ENCODE data around the gene CDH22. TPM values are rescaled to one million over a fixed set of nuclear protein-coding genes. Genes with fewer than 3 reads are reported as not detected.

CDH22 gene
- total and polyA plus RNA-seq, 9 of the 15 experiments (the other 6 are each of a cell fraction or from before 2014, with no cell fraction given), result 0.07 to 0.08 TPM; not detected in 7

GRCh38 chr20:46312075-46312944 is 4.0 kb upstream of the CDH22 start (continued):
- no peak for TF ChIP-seq RBM39 (optimal IDR thresholded peaks at IDR 0.05; ENCODE audit: low read depth, low read length)
- no peak for TF ChIP-seq FOXK2 (conservative IDR thresholded peaks at IDR 0.05 in 1 of 2, IDR thresholded peaks at IDR 0.05 in 1 of 2; ENCODE audit: low read depth in 2 of 2)
- TF ChIP-seq ZBED1 (IDR thresholded peaks at IDR 0.05), result no peak
- TF ChIP-seq GABPB1 (CRISPR knock-in tag; IDR thresholded peaks at IDR 0.05), result no peak
- TF ChIP-seq ZNF175 (CRISPR knock-in tag; IDR thresholded peaks at IDR 0.05; ENCODE audit: low read depth), result no peak
- TF ChIP-seq ZNF146 (CRISPR knock-in tag; IDR thresholded peaks at IDR 0.05; ENCODE audit: unreplicated experiment), result no peak
- TF ChIP-seq ZNF583 (CRISPR knock-in tag; IDR thresholded peaks at IDR 0.05), result no peak
- no peak for TF ChIP-seq GATAD2A (IDR thresholded peaks at IDR 0.05)
- TF ChIP-seq PCBP2 (IDR thresholded peaks at IDR 0.05; ENCODE audit: low read depth, low read length, poor library complexity, severe bottlenecking), result no peak
- TF ChIP-seq SMC3 (conservative IDR thresholded peaks at IDR 0.05; ENCODE audit: insufficient read depth, low read depth, low read length), result no peak
- no peak for TF ChIP-seq MAFF (IDR thresholded peaks at IDR 0.05; ENCODE audit: low read length)
- peak; percentile 40; the same call in 1 of the 2 replicates for TF ChIP-seq ZBTB5 (IDR thresholded peaks at IDR 0.05)
- peak; percentile 44; the same call in 1 of the 2 replicates for TF ChIP-seq SMARCA4 (IDR thresholded peaks at IDR 0.05)
- TF ChIP-seq SRF (CRISPR knock-in tag; IDR thresholded peaks at IDR 0.05), result no peak
- no peak for TF ChIP-seq RBM15 (IDR thresholded peaks at IDR 0.05; ENCODE audit: insufficient read depth, low read length)
- no peak for TF ChIP-seq RBBP5 (IDR thresholded peaks at IDR 0.05; ENCODE audit: borderline replicate concordance, insufficient read depth, low read length, poor library complexity, severe bottlenecking)
- TF ChIP-seq CHCHD3 (CRISPR knock-in tag; IDR thresholded peaks at IDR 0.05), result no peak
- no peak for TF ChIP-seq NCOA6 (IDR thresholded peaks at IDR 0.05)
- no peak for TF ChIP-seq BMI1 (IDR thresholded peaks at IDR 0.05; ENCODE audit: low read length)
- TF ChIP-seq ARID3A (IDR thresholded peaks at IDR 0.05; ENCODE audit: borderline replicate concordance, low read depth, low read length), result no peak
- no peak for TF ChIP-seq THRAP3 (IDR thresholded peaks at IDR 0.05; ENCODE audit: borderline replicate concordance)
- TF ChIP-seq SAFB (IDR thresholded peaks at IDR 0.05; ENCODE audit: borderline replicate concordance, low read depth, low read length), result no peak
- no peak for TF ChIP-seq XRCC5 (IDR thresholded peaks at IDR 0.05; ENCODE audit: low read depth, low read length)
- TF ChIP-seq NONO (IDR thresholded peaks at IDR 0.05; ENCODE audit: low read depth in 2 of 2, low read length in 1 of 2), result no peak
- TF ChIP-seq NFYB (IDR thresholded peaks at IDR 0.05; ENCODE audit: extremely low read depth, insufficient read length), result no peak
- no peak for TF ChIP-seq HNRNPUL1 (IDR thresholded peaks at IDR 0.05; ENCODE audit: low read length)
